Thyroid gland (tissue), 4 donors: ENCODE results near the gene GLIS1.

Experiments
- POLR2A ChIP-seq, 2 donors: fragments of 450-650 bp; IDR thresholded peaks; one replicate each; pipeline ENCODE4 v1.6.1; 2017; ENCODE audit warnings: antibody characterized with exemption in 2 of 2, mild to moderate bottlenecking in 2 of 2, moderate library complexity in 1 of 2
- TF ChIP-seq, protein P1 (sequence below), 6 experiments: fragments of 200-600 bp in 3 of 6; fragments of 450-650 bp in 3 of 6; sonication (generic) in 3 of 6; IDR thresholded peaks; one replicate each; pipeline ENCODE4 v1.5.1; 2016 to 2019; ENCODE audit warnings: antibody characterized with exemption in 6 of 6, mild to moderate bottlenecking in 2 of 6, inconsistent platforms in 1 of 6, moderate library complexity in 1 of 6

DNA sequence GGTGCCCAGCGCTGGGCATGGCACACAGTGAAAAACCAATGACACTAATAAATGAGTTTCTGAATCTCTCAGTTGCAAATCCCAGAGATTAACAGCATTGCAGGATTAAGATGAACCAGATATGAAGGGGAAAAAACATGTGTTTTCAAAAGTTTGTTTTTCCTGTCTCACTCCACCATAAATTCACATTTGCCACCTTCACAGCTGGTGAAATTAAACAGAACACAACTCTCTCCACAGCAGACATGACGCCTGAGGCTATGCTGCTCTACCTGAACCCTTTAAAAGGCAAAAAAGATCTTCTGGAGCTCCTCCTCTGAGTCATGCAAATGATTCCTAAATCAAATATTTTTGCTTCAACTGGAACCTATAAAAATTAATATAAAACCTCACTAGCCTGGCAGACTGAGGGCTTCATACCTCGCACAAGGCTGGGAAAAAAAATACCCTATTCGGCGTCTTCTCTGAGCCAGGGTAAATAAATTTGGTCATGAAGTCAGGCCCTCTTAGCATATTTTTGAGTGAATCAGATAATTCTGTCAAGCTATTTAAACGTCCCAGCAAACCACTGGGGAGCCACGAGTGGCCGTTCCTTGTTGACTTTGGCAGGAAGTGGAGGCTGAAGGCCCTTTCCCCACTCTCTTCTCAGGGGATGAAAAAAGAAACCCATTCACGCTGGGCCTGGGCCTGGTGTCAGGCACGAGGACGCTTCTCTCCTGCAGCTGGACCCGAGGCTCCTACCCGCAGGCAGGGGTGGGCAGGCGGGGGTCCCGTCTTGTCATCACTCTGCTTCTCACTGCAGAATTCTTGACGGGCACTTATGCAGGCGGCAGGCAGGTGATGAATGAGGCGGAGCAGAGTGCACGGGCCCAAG is 226.8 kb downstream of the GLIS1 start:
- TF ChIP-seq, protein P1, sequence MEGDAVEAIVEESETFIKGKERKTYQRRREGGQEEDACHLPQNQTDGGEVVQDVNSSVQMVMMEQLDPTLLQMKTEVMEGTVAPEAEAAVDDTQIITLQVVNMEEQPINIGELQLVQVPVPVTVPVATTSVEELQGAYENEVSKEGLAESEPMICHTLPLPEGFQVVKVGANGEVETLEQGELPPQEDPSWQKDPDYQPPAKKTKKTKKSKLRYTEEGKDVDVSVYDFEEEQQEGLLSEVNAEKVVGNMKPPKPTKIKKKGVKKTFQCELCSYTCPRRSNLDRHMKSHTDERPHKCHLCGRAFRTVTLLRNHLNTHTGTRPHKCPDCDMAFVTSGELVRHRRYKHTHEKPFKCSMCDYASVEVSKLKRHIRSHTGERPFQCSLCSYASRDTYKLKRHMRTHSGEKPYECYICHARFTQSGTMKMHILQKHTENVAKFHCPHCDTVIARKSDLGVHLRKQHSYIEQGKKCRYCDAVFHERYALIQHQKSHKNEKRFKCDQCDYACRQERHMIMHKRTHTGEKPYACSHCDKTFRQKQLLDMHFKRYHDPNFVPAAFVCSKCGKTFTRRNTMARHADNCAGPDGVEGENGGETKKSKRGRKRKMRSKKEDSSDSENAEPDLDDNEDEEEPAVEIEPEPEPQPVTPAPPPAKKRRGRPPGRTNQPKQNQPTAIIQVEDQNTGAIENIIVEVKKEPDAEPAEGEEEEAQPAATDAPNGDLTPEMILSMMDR (IDR thresholded peaks at IDR 0.05) = no peak
- TF ChIP-seq POLR2A (IDR thresholded peaks at IDR 0.05) = no peak
